Measurements from ENCODE around the gene RNPS1. TPM values are rescaled to one million over a fixed set of nuclear protein-coding genes. Genes with fewer than 3 reads are reported as not detected.

RNPS1 gene
- total and polyA plus RNA-seq, 2 experiments from 2014 or later, result 315 to 384 TPM

DNA sequence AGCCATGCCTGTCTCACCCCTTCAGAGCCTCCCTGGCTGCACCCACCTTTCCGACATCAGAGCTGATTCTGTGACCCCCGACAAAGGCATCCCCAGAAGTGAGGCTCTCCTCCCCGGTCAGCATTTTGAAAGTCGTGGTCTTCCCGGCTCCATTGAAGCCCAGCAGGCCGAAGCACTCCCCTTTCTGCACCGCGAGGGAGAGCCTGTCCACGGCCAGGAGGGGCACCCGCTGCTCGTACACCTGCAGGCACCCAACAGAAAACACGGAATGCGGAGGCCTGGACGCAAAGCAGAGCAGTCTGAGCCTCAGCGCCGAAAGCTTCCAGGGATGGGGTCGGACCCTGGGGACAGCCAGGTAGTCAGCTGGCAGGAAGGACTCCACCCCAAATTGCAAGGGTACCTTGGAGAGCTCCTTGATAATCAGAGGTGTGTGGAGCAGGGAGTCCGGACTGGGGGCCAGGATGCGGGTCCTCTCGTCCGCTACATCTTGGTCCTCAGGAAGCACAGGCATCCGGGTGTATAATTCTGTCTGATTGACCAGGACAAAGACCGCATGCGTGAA lies 13.1 kb upstream of the RNPS1 start (continued):
- TF ChIP-seq, protein P1, sequence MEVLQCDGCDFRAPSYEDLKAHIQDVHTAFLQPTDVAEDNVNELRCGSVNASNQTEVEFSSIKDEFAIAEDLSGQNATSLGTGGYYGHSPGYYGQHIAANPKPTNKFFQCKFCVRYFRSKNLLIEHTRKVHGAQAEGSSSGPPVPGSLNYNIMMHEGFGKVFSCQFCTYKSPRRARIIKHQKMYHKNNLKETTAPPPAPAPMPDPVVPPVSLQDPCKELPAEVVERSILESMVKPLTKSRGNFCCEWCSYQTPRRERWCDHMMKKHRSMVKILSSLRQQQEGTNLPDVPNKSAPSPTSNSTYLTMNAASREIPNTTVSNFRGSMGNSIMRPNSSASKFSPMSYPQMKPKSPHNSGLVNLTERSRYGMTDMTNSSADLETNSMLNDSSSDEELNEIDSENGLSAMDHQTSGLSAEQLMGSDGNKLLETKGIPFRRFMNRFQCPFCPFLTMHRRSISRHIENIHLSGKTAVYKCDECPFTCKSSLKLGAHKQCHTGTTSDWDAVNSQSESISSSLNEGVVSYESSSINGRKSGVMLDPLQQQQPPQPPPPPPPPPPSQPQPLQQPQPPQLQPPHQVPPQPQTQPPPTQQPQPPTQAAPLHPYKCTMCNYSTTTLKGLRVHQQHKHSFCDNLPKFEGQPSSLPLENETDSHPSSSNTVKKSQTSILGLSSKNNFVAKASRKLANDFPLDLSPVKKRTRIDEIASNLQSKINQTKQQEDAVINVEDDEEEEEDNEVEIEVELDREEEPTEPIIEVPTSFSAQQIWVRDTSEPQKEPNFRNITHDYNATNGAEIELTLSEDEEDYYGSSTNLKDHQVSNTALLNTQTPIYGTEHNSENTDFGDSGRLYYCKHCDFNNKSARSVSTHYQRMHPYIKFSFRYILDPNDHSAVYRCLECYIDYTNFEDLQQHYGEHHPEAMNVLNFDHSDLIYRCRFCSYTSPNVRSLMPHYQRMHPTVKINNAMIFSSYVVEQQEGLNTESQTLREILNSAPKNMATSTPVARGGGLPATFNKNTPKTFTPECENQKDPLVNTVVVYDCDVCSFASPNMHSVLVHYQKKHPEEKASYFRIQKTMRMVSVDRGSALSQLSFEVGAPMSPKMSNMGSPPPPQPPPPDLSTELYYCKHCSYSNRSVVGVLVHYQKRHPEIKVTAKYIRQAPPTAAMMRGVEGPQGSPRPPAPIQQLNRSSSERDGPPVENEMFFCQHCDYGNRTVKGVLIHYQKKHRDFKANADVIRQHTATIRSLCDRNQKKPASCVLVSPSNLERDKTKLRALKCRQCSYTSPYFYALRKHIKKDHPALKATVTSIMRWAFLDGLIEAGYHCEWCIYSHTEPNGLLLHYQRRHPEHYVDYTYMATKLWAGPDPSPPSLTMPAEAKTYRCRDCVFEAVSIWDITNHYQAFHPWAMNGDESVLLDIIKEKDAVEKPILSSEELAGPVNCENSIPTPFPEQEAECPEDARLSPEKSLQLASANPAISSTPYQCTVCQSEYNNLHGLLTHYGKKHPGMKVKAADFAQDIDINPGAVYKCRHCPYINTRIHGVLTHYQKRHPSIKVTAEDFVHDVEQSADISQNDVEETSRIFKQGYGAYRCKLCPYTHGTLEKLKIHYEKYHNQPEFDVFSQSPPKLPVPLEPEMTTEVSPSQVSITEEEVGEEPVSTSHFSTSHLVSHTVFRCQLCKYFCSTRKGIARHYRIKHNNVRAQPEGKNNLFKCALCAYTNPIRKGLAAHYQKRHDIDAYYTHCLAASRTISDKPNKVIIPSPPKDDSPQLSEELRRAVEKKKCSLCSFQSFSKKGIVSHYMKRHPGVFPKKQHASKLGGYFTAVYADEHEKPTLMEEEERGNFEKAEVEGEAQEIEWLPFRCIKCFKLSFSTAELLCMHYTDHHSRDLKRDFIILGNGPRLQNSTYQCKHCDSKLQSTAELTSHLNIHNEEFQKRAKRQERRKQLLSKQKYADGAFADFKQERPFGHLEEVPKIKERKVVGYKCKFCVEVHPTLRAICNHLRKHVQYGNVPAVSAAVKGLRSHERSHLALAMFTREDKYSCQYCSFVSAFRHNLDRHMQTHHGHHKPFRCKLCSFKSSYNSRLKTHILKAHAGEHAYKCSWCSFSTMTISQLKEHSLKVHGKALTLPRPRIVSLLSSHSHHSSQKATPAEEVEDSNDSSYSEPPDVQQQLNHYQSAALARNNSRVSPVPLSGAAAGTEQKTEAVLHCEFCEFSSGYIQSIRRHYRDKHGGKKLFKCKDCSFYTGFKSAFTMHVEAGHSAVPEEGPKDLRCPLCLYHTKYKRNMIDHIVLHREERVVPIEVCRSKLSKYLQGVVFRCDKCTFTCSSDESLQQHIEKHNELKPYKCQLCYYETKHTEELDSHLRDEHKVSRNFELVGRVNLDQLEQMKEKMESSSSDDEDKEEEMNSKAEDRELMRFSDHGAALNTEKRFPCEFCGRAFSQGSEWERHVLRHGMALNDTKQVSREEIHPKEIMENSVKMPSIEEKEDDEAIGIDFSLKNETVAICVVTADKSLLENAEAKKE (CRISPR knock-in tag; IDR thresholded peaks at IDR 0.05), result no peak
- TF ChIP-seq ZNF114 (CRISPR knock-in tag; IDR thresholded peaks at IDR 0.05), result no peak

DNA sequence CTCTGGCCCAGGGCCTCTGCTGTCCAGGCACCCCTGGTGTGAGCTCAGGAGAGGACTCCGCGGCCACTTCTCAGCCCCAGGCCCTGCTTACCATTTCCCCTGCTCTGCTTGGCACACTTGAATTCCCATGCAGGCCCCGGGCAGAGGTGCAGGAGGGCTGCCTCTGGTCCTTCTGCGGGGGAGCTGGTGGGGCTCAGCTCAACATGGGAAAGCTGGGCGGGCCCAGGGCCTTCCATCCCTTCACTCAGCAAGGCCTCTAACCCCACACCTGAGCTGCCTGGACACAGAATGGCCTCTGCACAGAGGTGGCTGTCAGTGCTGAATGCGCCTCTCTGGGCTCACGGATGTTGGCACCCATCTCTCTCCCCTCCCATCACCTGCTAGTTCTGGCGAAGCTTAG lies 12.5 kb upstream of the RNPS1 start:
- no peaks in the 10 kb centered on the region; the same call in 2 of the 3 replicates for H3K36me3 Mint-ChIP-seq (ENCODE audit: low read depth)
- Histone ChIP-seq H3K4me2 (no peak overlapping the region), H3K27me3 (ENCODE audit: insufficient read depth) (no peaks in the 10 kb centered on the region), H3K9me2 (ENCODE audit: insufficient read depth) (no peaks in the 10 kb centered on the region), H2AFZ (no peak overlapping the region), H3K36me3 (ENCODE audit: insufficient read depth) (no peaks in the 10 kb centered on the region), H3K27ac (ENCODE audit: low read depth) (no peak overlapping the region), H3F3A (replicated peaks; ENCODE audit: low read depth) (no peaks in the 10 kb centered on the region), H4K20me1 (replicated peaks; ENCODE audit: insufficient read depth) (no peaks in the 10 kb centered on the region; the same call in 1 of the 2 replicates), H3K4me1 (ENCODE audit: insufficient read depth) (no peaks in the 10 kb centered on the region), H3K79me2 (replicated peaks; ENCODE audit: insufficient read depth) (no peaks in the 10 kb centered on the region), H3K4me3 (no peak overlapping the region)
- no peak overlapping the region; the same call in 2 of the 3 replicates for H3K4me3 Mint-ChIP-seq
- peaks cover 8% of the 10 kb centered on the region; the same call in 2 of the 3 replicates for H3K4me1 Mint-ChIP-seq
- H3K27me3 Mint-ChIP-seq (ENCODE audit: insufficient read depth, low read depth, poor library complexity), result peaks cover 11% of the 10 kb centered on the region
- ATAC-seq (no peak), DNase-seq (ENCODE audit: low spot score) (no peak)
- no peaks in the 10 kb centered on the region for H3K9me3 Mint-ChIP-seq
- no peak overlapping the region for H3K27ac Mint-ChIP-seq
- TF ChIP-seq, protein P2, sequence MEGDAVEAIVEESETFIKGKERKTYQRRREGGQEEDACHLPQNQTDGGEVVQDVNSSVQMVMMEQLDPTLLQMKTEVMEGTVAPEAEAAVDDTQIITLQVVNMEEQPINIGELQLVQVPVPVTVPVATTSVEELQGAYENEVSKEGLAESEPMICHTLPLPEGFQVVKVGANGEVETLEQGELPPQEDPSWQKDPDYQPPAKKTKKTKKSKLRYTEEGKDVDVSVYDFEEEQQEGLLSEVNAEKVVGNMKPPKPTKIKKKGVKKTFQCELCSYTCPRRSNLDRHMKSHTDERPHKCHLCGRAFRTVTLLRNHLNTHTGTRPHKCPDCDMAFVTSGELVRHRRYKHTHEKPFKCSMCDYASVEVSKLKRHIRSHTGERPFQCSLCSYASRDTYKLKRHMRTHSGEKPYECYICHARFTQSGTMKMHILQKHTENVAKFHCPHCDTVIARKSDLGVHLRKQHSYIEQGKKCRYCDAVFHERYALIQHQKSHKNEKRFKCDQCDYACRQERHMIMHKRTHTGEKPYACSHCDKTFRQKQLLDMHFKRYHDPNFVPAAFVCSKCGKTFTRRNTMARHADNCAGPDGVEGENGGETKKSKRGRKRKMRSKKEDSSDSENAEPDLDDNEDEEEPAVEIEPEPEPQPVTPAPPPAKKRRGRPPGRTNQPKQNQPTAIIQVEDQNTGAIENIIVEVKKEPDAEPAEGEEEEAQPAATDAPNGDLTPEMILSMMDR (conservative IDR thresholded peaks at IDR 0.05; ENCODE audit: low read depth in 2 of 2), result no peak
- TF ChIP-seq EZH2phosphoT487 (IDR thresholded peaks at IDR 0.05; ENCODE audit: unreplicated experiment), result no peak
- no peak for TF ChIP-seq STAT1 (IDR thresholded peaks at IDR 0.05; ENCODE audit: unreplicated experiment)
- TF ChIP-seq NANOG (IDR thresholded peaks at IDR 0.05; ENCODE audit: borderline replicate concordance), result no peak
- TF ChIP-seq JUNB (IDR thresholded peaks at IDR 0.05; ENCODE audit: unreplicated experiment), result no peak
- TF ChIP-seq, protein P1 (CRISPR knock-in tag; IDR thresholded peaks at IDR 0.05), result no peak
- TF ChIP-seq POLR2AphosphoS5 (IDR thresholded peaks at IDR 0.05; ENCODE audit: low read depth), result no peak

Measured in GM23338 (cell line).